GM18499 (cell line): ENCODE measurements around the gene TUBB4B.

Source experiments
- ATAC-seq: cut with Tn5 transposase; IDR thresholded peaks from one replicate; pipeline ENCODE4 v1.9.1; 2021; ENCODE audit warnings: moderate number of reproducible peaks; ENCODE audit not compliant: insufficient read depth, unreplicated experiment

The TUBB4B gene

DNA sequence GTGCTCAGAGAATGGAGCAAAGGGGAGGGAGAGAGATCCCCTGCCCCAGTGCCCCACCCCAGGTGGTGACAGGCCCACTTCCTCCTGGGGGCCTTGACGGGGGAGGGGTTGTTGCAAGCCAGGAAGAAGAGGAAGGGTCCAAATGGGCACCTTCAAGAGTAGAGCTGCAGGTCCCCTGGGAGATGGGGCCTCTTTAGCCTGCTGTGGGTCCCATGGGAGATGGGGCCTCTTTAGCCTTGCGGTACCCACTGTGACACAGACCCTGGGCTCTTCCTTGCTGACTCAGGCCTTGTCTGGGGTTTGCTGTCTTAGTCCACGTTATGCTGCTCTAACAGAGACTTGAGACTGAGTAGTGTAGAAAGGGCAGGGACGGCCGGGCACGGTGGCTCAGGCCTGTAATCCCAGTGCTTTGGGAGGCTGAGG lies 26.9 kb downstream of the TUBB4B start:
- ATAC-seq: no peak

DNA sequence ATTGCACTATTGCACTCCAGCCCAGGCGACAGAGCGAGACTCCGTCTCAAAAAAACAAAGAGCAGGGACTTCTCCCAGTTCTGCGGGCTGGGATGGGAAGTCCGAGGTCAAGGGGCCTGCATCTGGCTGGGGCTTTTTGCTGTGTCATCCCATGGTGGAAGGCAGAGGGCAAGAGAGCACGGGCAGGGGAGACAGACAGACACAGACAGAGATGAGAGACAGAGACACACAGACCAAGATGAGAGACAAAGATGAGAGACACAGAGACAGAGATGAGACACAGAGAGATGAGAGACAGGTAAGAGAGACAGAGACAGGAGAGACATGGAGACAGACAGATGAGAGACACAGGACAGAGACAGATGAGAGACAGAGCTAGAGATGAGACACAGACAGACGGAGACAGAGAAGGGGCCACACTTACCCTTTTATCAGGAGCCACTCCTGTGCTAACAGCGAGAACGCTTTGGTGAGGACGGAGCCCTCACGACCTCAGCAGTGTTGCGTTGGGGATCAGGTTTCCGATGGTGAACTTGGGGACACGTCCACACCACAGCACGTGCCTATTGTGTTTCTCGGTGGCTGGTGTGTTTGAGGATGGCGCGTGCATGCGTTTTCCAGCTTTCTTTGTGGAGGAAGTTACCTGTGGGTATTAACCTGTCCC lies 27.6 kb downstream of the TUBB4B start:
- ATAC-seq: no peak

- no peak for ATAC-seq
Measured at GRCh38 chr9:137269231-137269772, 28.2 kb downstream of the TUBB4B start.

GRCh38 chr9:137270929-137271695 lies 30.0 kb downstream of the TUBB4B start:
- ATAC-seq: no peak

GRCh38 chr9:137271696-137272076 lies 30.6 kb downstream of the TUBB4B start:
- ATAC-seq: no peak

- ATAC-seq: no peak
Measured at GRCh38 chr9:137272241-137273094, 31.4 kb downstream of the TUBB4B start.

GRCh38 chr9:137273095-137273490 lies 32.0 kb downstream of the TUBB4B start:
- no peak for ATAC-seq

DNA sequence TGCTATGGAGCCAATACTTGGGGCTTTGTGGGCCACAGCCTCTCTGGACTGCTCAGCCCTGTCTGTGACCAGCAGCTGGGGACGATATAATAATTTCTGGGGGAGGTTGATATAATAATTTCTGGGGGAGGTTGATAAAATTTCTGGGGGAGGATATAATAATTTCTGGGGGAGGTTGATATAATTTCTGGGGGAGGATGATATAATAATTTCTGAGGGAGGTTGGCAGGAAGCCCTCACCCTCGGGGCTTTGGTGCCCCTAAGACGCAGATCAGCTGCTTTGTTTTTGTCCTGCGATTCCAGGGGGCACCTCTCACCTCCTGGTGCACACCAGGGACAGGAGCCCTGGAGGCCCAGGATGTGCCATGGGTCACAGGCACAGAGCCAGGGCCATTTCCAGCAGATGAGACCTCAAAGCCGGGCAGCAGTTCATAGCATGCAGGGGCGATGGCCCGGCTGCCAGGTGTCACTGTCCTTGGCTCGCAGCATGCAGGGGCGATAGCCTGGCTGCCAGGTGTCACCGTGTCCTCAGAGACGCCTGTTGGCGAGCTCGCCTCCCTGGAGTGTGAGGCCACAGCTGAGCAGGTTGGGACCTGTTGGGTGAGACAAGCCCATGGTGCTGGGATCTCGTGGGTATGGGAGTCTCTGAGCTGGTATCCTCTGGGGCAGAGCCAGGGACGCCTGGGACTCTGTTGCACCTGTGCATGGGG lies 32.7 kb downstream of the TUBB4B start:
- ATAC-seq: no peak

DNA sequence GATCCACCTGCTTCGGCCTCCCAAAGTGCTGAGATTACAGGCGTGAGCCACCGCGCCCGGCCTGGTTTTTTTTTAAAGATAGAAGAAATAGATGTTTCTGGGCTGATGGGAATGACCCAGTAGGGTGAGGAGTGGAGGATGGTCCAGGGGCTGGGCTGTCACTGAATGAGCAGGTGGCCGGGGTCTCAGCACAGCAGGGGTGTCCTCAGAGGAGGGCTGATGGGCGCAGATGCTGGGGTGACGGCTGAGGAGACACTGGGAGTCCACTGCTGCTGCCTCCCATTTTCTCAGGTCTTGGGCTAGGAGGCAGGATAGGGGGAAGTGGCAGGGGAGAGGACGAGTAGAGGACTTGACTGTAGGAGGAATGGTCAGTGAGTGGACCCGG lies 34.1 kb downstream of the TUBB4B start:
- ATAC-seq: no peak

GRCh38 chr9:137275588-137276472 lies 34.7 kb downstream of the TUBB4B start:
- ATAC-seq: no peak

GRCh38 chr9:137276473-137277328 lies 35.6 kb downstream of the TUBB4B start:
- no peak for ATAC-seq

- ATAC-seq: no peak
Measured at GRCh38 chr9:137277329-137278041, 36.4 kb downstream of the TUBB4B start, which contains the start of gene TOR4A. Gene TOR4A, plus strand, starts transcription at chr9:137277726. Its CDS starts 964 bp downstream, at chr9:137278690.

DNA sequence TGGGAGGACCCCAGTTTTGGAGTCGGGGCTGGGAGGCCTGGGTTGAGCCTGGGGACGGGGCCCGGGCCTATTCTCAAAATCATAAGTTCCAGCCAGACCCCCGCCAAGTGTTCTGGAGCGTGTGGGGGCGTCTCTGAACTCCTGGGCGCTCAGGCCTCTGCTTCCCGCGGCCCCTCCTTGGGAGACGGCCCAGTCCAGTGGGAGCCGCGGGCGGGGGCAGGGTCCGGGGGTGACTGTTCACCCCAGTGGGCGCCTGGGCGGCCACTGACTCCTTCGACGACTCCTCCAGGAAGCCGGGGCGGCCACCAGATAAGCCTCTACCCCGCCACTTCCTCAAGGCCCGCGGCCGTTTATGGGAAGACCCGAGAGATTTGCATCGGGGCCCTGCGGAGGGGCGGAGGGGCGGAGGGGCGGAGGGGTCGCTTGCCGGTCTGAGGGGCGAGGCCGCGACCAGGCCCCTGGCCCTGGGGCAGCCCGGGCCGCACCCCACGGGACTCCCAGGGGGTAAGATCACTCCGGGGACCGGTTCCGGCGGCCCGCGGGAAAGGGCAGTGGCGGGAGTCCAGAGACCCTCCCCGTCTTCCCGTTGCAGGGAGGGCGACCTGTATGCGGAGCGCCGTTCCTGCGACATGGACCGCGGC lies 37.1 kb downstream of the TUBB4B start:
- ATAC-seq: no peak

- no peak for ATAC-seq
Measured at GRCh38 chr9:137278721-137279711, 37.9 kb downstream of the TUBB4B start.

DNA sequence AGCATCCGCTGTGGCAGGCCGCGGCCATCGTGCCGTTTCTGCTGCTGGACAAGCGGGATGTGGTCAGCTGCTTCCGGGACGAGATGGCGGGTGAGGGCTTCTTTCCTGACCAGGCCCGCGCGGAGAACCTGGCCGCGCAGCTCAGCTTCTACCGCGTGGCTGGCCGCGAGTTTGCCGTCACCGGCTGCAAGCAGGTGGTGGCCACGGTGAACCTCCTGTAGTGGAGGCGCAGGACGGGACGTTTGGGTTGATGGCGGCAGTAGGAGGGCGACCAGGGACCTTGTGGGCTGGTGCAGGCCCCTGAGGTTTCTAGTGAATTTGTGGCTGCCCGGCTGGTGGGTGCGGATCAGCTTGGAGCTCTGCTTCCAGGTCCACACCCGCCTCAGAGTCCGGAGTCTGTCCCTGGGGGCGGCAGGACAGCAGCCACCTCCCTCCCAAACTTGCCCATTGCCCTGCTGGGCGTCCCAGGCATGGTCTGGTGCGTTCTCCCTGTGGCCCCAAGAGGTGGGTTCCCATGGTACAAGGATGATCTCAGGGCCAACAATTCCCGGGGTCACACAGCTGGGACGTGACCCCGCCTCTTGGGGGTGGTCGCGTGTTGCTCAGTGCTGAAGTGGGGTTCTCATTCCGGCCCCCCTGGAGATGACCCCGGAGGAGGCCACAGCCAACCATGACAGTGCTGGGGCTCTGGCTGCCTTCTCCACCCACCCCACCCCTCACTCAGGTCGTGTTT lies 38.8 kb downstream of the TUBB4B start:
- no peak for ATAC-seq
